ENCODE data around the gene BUD23.
"Not testable (repeated sequence)": the region's sequence is repeated elsewhere in the genome, so short reads cannot be mapped to it uniquely, and the experiment has no call there.

The BUD23 gene

DNA sequence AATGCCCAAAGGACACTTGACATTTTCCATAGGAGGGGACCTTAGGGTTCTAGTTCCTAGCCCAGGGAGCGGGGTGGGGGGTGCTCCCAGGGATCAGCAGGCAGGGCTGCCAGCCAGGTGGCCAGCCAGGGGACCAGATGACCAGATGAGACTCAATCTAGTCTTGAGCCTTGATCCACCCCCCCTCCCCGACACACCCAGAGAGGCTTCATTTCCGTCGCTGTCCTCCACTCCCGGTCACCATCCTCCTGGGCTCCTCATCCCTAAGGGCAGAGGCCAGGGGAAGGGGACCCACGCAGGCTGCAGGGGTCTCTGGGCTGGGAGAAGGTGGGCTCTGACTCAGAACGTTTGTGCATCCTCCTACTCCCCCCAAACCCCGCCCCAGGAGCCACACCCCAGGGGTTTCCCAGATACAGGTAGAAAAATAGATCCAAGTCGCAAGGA is 35.1 kb downstream of the BUD23 start:
- in situ Hi-C loops (cut with MboI; ENCODE audit: low sequenced_read_pairs), result loop anchor here (10.0 kb wide), 1 partner anchor 114 kb away; no protein-coding TSS in a partner anchor

DNA sequence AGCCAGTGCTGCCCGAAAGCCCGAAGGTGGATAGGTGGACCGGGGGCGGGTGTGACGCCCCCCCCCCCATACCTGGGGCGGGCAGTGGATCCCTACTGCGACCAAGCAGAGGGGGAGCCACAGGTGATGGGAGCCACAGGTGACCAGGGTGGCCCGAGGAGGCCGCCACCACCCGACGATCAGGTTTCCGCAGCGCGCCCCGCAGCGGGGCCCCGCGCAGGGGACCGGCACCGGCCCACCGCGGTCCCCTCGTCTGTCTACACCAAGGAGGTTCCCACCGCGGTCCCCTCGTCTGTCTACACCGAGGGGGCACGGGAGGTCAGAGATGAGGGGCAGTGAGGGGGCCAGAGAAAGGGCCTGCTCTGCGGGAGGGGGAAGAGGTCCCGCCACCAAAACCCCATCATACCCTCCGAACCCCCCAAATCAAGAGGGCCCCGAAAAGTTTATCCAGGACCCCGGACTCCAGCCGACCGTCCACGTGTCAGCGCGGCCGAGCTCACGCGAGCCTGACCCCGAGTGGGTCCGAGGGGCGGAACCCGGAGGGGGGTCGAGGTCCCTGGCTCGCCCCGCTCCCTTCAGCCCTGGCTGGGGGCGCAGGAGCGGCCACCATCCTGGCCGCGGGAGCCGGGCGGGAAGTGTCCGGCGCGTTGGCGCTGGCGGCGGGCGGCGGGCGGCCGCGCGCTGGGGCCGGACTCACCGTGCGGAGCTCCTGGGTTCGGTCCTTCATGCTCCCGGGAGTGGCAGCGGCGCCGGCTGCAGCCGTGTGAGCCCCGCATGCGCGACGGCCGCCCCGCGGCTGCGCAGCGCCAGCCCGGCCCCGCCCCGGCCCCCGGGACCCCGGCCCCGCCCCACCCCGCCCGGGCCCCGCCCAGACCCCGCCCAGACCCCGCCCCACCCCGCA is 35.8 kb downstream of the BUD23 start, which contains the start of gene STX1A:
Gene STX1A (minus strand): TSS at position 765 of the 901 bp plus-strand sequence. CDS start 38 bp downstream, at position 727.
- in situ Hi-C loops (cut with MboI; ENCODE audit: low sequenced_read_pairs), result loop anchor here (10.0 kb wide), 1 partner anchor 114 kb away; no protein-coding TSS in a partner anchor

DNA sequence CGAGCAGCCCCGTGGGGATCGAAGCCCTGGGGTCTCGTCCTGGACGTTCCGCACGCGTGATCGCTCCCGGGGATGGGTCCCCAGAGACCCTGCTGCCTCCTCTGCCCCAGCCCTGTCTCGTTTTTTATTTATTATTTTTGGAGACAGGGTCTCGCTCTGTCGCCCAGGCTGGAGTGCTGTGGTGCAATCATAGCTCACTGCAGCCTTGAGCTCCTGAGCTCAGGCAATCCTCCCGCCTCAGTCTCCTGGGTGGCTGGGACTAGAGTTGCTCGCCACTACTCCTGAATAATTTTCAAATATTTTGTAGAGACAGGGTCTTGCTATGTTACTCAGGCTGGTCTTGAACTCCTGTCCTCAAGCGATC is 36.4 kb downstream of the BUD23 start:
- in situ Hi-C loops (cut with MboI; ENCODE audit: low sequenced_read_pairs), result loop anchor here (10.0 kb wide), 1 partner anchor 115 kb away; no protein-coding TSS in a partner anchor

DNA sequence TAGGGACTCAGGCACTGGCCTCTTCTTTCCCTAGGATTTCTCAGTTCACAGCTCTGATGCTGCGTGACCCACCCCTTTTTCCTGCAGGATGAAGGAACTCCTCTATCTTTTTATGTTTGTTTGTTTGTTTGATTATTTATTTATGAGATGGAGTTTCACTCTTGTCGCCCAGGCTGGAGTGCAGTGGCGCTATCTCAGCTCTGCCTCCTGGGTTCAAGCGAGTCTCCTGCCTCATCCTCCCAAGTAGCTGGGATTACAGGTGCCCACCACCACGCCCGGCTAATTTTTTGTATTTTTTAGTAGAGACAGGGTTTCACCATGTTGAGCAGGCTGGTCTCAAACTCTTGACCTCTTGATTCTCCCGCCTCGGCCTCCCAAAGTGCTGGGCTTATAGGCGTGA is 37.0 kb downstream of the BUD23 start:
- in situ Hi-C loops (cut with MboI; ENCODE audit: low sequenced_read_pairs), result not testable (repeated sequence)

DNA sequence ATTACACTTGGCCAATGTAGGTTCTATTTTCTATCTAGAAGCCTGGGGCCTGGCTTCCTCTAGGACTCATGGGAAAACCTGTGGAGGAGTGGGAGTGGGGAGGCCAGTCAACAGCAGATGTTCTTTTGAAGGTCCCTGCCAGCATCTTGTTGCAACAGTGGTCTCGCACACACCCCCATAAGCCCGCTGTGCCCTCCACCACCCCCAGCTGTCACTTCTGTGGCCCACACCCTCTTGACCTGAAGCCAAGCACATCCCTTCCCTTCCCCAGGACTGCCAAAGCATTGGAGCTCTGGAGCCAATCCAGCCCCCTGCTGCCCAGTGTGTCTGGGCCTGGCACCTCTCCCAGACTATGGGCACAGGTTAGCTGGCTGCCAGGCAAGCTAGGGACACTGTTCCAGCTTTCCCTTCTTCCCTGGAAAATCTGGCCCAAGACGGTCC is 38.0 kb downstream of the BUD23 start:
- in situ Hi-C loops (cut with MboI; ENCODE audit: low sequenced_read_pairs), result no loop called here

DNA sequence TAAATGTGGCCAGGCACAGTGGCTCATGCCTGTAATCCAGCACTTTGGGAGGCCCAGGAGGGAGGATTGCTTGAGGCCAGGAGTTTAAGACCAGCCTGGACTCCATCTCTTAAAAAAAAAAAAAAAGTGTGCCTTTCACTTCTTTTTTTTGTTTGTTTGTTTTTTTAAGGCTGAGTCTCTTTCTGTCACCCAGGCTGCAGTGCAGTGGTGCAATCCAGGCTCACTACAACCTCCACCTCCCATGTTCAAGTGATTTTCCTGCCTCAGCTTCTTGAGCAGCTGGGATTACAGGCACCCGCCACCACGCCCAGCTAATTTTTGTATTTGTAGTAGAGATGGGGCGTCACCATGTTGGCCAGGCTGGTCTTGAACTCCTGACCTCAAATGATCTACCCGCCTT is 38.8 kb downstream of the BUD23 start:
- in situ Hi-C loops (cut with MboI; ENCODE audit: low sequenced_read_pairs), result not testable (repeated sequence)

DNA sequence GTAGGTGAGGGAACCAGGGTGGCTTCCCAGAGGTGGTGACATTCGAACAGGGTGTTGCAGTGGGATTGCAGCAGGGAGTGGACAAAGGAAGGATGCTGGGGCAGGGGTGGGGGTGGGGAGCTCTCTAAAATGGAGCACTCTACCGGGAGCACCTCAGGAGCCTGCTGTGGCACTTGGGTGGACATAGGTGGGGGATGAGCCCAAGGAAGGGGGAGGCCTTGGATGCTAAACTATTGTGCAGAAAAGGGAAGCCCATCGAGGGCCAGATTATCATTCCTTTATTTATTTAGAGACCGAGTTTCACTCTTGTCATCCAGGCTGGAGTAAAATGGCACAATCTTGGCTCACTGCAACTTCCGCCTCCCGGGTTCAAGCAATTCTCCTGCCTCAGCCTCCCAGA is 39.4 kb downstream of the BUD23 start:
- in situ Hi-C loops (cut with MboI; ENCODE audit: low sequenced_read_pairs), result no loop called here

DNA sequence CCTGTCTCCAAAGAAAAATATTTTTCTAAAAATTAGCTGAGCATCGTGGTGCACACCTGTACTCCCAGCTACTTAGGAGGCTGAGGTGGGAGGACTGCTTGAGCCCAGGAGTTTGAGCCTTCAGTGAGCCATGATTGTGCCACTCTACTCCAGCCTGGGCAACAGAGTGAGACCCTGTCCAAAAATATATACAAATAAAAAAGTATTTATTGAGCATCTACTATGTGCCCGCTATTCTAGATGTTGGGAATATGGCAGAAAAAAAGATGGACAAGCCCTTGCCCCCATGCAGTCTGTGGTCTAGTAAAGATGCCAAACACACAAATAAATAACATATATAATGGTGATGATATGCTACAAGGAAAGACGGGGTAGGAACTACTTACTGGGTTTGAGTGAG is 40.4 kb downstream of the BUD23 start:
- in situ Hi-C loops (cut with MboI; ENCODE audit: low sequenced_read_pairs), result no loop called here

DNA sequence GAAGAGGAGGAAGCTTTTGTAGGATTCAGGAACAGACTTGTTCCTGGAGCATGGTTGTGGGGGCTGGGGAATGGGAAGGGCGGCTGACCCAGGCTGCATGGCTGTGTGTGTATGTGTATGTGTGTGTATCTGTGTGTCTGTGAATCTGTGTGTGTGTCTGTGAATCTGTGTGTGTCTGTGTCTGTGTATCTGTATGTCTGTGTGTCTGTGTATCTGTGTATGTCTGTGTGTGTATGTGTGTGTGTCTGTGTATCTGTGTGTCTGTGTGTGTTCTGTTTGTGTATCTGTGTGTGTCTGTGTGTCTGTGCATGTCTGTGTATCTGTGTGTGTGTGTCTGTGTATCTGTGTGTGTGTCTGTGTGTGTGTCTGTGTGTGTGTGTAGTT is 42.7 kb downstream of the BUD23 start:
- in situ Hi-C loops (cut with MboI; ENCODE audit: low sequenced_read_pairs), result no loop called here

DNA sequence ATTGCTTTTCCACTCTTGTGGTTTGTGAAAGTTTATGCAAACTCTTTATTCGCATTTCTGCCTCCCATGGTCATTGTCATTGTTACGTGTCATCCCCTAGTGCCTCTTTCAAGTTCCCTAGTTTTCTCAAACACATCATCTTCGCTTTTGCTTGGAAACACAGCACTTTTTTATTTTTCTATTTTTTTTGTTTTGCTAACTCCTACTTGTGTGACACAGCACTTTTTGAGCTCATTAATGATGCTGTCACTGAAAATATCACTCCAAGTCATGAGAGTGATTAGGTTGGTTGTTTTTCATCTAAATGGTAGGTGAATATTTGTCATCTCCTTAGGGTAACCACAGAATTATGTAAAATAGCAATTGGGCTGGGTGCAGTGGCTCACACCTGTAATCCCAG is 44.6 kb downstream of the BUD23 start:
- in situ Hi-C loops (cut with MboI; ENCODE audit: low sequenced_read_pairs), result no loop called here

DNA sequence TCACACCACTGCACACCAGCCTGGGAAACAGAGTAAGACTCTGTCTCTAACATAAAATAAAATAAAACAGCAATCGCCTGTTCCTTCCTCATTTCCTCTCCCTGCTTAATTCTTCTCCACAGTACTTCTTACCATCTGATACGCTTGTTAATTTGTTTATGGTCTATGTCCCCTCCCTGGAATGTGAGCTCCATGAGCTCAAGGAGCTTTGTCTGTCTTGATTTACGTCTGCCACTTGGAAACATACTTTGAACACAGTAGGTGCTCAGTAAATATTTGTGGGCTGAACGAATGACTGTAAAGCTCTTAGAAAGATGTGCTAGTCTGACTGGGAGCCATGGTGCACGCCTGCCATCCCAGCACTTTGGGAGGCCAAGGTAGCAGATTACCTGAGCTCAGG is 45.2 kb downstream of the BUD23 start:
- in situ Hi-C loops (cut with MboI; ENCODE audit: low sequenced_read_pairs), result no loop called here

DNA sequence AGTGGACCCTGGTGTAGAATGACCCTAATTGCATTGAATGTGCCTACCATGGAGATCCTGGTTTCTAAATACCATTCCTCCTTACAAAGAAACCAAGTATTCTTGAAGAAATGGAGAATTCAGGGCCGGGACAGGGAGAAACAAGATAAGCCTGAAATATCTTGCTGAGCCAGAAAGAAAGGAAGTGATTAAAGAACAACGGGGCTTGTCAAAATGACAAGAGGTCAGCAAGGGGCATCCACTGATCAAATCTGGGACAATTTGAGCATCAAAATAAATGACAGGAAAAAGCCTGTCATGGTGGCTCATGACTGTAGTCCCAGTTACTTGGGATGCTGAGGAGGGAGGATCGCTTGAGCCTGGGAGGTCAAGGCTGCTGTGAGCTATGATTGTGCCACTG is 47.1 kb downstream of the BUD23 start:
- in situ Hi-C loops (cut with MboI; ENCODE audit: low sequenced_read_pairs), result no loop called here

DNA sequence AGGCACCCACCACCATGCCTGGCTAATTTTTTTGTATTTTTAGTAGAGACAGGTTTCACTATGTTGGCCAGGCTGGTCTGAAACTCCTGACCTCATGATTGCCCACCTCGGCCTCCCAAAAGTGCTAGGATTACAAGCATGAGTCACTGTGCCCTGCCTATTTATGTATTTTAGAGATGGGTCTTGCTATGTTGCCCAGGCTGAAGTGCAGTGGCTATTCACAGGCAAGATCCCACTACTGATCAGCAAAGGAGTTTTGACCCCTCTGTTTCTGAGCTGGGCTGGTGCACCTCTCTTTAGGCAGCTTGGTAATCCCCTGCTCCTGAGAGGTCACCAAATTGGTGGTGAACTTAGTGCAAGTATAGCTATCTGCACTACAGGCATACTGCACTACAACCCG is 49.0 kb downstream of the BUD23 start:
- in situ Hi-C loops (cut with MboI; ENCODE audit: low sequenced_read_pairs), result no loop called here

DNA sequence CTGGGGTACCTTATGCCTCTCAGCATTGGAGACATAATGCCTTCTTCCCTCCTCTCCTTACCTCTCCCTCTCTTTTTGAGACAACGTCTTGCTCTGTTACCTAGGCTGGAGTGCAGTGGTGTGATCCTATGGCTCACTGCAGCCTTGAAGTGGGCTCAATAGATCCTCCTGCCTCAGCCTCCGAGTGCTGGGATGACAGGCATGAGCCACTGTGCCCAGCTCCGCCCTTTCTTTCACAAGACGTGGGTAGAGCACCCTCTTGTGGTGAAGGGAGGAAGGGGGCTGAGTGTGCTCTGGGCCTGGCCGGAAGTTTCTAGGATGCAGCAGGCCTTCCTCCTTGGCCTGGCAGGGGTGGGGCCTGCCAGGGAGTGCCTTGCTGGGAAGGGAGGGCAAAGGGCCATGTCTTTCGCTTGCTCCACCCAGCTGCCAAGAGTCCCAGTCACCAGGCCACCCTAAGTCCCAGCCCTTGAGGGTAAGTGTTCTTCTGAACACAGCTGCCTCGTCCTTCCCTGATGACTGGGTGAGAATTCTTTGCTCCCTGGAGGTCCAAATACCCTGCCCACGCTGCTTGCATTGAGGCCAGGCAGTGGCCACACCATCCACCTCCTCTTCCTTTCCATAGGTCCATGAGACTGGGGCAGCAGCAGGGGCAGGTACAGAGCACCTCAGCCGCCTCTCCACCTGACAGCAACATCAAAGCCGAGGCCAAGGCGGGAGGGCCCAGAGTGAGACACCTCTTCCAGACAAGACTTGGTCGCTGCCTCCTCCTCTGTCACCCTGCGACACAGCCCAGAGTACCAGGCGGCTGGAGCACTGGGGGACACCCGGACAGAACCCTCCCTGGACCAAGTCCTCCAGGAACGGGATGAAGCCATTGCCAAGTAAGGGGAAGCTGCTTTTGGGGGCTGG is 51.5 kb downstream of the BUD23 start:
- in situ Hi-C loops (cut with MboI; ENCODE audit: low sequenced_read_pairs), result no loop called here

DNA sequence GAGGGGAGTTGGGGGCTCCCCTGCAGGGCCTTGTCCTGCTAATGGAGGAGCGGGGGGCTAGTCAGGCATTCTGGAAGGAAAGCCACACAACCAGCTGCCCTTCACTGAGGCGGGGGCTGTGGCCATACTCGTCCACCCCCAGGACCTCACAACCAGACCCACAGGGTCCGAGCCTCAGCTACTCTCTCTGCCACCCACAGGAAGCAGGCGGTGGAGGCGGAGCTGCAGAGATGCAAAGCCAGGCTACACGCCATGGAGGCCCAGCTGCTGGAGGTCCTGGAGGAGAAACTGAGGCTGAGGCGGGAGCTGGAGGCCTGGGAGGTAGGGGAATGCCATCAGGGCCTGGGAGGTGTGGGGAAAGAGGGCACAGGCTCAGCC is 52.1 kb downstream of the BUD23 start:
- in situ Hi-C loops (cut with MboI; ENCODE audit: low sequenced_read_pairs), result no loop called here

DNA sequence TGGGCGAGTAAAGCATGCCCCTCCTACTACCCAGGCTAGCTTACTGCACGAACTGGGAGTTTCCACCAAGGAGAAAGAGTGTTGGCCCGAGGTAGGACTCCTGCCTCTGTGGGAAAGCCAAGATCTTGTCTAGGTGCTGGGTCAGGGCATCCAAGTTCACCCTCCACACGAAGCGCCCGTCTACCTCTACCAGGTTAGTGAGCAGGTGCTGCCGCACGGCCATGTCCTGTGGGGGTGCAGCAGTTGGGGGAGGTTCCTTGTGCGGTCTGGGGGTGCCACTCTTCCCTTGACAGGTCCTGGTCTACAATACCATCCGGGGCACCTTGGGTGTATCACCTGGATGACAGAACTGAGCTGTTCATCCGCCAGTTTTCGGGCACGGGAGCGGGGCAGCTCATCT is 53.5 kb downstream of the BUD23 start:
- in situ Hi-C loops (cut with MboI; ENCODE audit: low sequenced_read_pairs), result no loop called here

DNA sequence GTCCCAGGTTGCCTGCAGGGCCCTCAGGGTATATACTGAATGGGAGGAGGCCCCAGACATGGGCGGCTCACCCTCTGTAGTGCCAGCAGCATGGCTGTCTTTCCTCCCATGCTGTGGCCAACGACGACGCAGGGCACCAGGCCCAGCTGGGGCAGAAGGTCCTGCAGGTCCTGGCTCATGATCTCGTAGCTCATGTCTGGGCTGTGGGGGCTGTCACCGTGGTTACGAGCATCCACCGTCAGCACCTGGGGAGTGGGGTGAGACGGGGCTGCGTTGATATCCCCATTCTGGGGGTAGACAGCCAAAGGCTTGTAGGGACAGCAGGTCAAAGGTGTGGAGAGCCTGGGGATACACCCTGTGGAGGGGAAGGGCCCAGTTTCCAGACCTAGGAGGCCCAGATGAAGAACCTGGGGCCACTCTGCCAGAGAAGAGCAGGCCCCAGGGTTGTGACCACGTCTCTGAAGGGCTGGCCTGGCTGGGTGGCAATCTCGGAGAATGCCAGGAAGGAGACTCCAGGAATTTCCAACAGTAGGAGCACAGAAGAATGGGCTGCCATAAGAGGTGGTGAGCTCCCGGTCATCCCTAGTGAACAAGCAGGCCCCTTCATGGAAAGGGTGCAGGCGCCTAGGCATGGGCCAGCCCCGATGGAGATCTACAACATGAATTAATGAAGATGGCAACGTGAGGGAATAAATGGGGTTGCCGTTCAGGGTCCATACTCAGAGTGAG is 54.3 kb downstream of the BUD23 start:
- in situ Hi-C loops (cut with MboI; ENCODE audit: low sequenced_read_pairs), result no loop called here

DNA sequence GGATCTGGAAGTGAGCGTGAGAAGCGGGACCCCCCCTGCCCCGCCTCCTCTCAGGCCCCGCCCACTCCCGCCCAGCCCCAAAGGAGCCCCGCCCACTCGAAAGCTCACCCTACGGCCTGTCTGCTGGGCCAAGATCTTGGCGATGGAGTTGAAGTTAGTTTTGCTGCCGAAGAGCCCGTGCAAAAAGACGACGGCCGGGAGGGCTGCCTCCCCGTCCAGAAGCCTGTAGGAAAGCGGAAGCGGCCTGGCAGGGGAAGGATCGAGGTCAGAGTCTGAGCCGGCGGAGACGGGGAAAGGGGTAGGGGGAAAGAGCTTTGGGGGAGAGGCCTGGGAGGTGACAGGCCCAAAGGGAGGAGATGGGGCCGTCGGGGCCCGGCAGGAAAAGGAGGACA is 54.8 kb downstream of the BUD23 start:
- in situ Hi-C loops (cut with MboI; ENCODE audit: low sequenced_read_pairs), result no loop called here

DNA sequence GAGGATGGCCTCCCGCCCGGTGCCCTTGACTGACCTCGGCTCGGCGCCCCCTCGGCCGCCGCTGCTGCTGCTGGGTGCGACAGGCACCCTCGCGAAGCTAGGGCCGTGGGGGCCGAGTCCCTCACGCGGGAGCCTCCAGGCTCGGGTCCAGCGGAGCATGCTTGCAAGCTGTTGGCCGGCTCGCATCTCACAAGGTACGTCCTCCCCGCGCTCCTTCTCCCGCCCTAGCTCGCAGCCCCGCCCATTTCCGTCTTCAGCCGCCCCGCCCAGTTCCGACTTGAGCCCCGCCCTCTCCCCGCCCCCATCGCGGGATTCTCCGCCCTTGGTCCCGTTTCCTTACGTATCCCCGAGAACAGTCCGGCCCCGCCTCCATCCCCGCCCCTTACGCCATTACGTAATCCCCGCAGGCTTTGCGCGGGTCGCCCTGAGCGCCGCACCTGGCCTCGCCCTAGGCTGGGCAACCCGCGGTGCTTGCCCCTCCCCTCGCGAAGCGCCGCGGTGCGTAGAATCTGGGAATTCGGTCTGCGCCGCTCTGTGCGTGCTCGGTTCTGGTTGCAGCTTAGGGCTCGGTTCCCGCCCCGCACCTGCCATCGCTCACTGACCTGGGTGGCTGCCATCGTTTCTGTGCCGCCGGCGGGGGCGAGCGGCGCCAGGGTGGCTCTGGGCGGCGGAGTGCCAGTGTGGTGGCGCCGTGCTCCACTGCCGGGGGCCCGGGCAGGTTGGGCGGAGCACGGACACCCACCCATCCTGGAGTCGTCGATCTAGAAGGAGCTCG is 55.4 kb downstream of the BUD23 start, which contains the start of gene ABHD11:
Gene ABHD11 (minus strand): TSS at position 191 of the 775 bp plus-strand sequence. CDS start 32 bp downstream, at position 159.
- in situ Hi-C loops (cut with MboI; ENCODE audit: low sequenced_read_pairs), result no loop called here

DNA sequence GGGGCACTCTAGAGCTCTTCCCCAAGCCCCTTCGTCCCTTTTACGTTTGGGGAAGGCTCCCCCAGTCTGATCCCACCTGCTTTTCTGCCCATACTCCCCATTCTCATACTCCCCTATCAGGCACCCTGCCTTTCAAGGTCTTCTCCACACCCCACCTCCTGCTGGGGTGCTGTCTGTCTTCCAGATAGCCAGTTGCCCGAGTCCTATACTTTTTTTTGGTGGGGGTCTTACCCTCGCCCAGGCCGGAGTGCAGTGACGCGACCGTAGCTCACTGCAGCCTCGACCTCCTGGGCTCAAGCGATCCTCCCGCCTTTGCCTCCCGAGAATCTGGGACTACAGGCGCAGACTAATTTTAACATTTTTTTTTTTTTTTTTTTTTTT is 56.0 kb downstream of the BUD23 start:
- in situ Hi-C loops (cut with MboI; ENCODE audit: low sequenced_read_pairs), result no loop called here
